GM12878 (cell line): ENCODE measurements around the gene SEBOX. TPM values are rescaled to one million over a fixed set of nuclear protein-coding genes. Genes with fewer than 3 reads are reported as not detected.

Experiments
- ASH2L ChIP-seq: fragments of 300-600, 200-600 bp; sonication (generic); IDR thresholded peaks from 2 replicates; pipeline ENCODE4 v1.6.1; 2017; ENCODE audit warnings: low read depth, mild to moderate bottlenecking, borderline replicate concordance
- BMI1 ChIP-seq: fragments of 450-650 bp; IDR thresholded peaks from 2 replicates; pipeline ENCODE4 v1.6.1; 2016; ENCODE audit warnings: mild to moderate bottlenecking, moderate library complexity, borderline replicate concordance
- CEBPZ ChIP-seq: fragments of 150-350 bp; IDR thresholded peaks from 2 replicates; pipeline ENCODE4 v1.6.1; 2016; ENCODE audit warnings: low read depth, low read length
- FOXK2 ChIP-seq: fragments of 450-650 bp; IDR thresholded peaks from 2 replicates; pipeline ENCODE4 v1.6.1; 2017; ENCODE audit warnings: mild to moderate bottlenecking, moderate library complexity
- FOXM1 ChIP-seq: IDR thresholded peaks from 2 replicates; pipeline ENCODE4 v1.6.1; 2012; ENCODE audit warnings: low read depth, mild to moderate bottlenecking, inconsistent platforms, low read length, moderate library complexity
- HDGF ChIP-seq: fragments of 450-650 bp; IDR thresholded peaks from 2 replicates; pipeline ENCODE4 v1.6.1; 2016; ENCODE audit warnings: antibody characterized with exemption
- MAX ChIP-seq: IDR thresholded peaks from 2 replicates; pipeline ENCODE4 v1.6.1; 2012; ENCODE audit warnings: low read depth, low read length, improper control_type of control experiment
- MYC ChIP-seq: IDR thresholded peaks from 2 replicates; pipeline ENCODE4 v1.6.1; 2011; ENCODE audit warnings: mild to moderate bottlenecking, low read length, moderate library complexity, inconsistent platforms; ENCODE audit not compliant: insufficient read depth, insufficient replicate concordance, insufficient read length, severe bottlenecking
- NKRF ChIP-seq: fragments of 450-650 bp; conservative IDR thresholded peaks from 2 replicates; pipeline ENCODE4 v1.6.1; 2017; ENCODE audit warnings: mild to moderate bottlenecking, moderate library complexity
- NR2F1 ChIP-seq: fragments of 450-650 bp; conservative IDR thresholded peaks from 2 replicates; pipeline ENCODE4 v1.6.1; 2017; ENCODE audit warnings: mild to moderate bottlenecking
- PML ChIP-seq: IDR thresholded peaks from 2 replicates; pipeline ENCODE4 v1.6.1; 2012; ENCODE audit warnings: low read length, inconsistent platforms
- POLR2A ChIP-seq: IDR thresholded peaks from 2 replicates; pipeline ENCODE4 v1.6.1; 2011; ENCODE audit warnings: low read depth, mild to moderate bottlenecking, low read length
- RBBP5 ChIP-seq: fragments of 200-600 bp; sonication (generic); conservative IDR thresholded peaks from 2 replicates; pipeline ENCODE4 v1.6.1; 2016
- SMAD5 ChIP-seq: IDR thresholded peaks from 2 replicates; pipeline ENCODE4 v1.6.1; 2016; ENCODE audit warnings: antibody characterized with exemption, low read depth
- SUPT20H ChIP-seq: IDR thresholded peaks from 2 replicates; pipeline ENCODE4 v1.6.1; 2011; ENCODE audit warnings: low read depth, mild to moderate bottlenecking, low read length, moderate library complexity, borderline replicate concordance; ENCODE audit not compliant: control insufficient read depth
- TCF3 ChIP-seq: IDR thresholded peaks from 2 replicates; pipeline ENCODE4 v1.6.1; 2012; ENCODE audit warnings: low read depth, mild to moderate bottlenecking, low read length, borderline replicate concordance; ENCODE audit not compliant: insufficient read depth
- ZNF207 ChIP-seq: fragments of 450-650 bp; IDR thresholded peaks from 2 replicates; pipeline ENCODE4 v1.6.1; 2014; ENCODE audit warnings: antibody characterized with exemption, mild to moderate bottlenecking, borderline replicate concordance
- ZNF24 ChIP-seq: fragments of 450-650 bp; IDR thresholded peaks from 2 replicates; pipeline ENCODE4 v1.6.1; 2017; ENCODE audit warnings: antibody characterized with exemption, mild to moderate bottlenecking
- polyA plus RNA-seq, 11 experiments: library from polyadenylated mRNA; depleted of rRNA in 4 of 11; unstranded in 6 of 11; stranded (reverse) in 5 of 11; fragments of >200 nt; fragmentation: Nextera tagmentation in 4 of 11; fragmentation: Illumina TruSeq in 1 of 11; extraction: Ambion mirVana in 4 of 11; extraction: Trizol in 1 of 11; gene quantifications; 1 replicate in 1 of 11; 2 replicates in 10 of 11; pipeline versions ENCODE4 v1.2.1 to v1.2.3, GENCODE V29; 2011 to 2016; ENCODE audit warnings: inconsistent platforms in 2 of 11, missing spikeins in 2 of 11, low read depth in 1 of 11
- total RNA-seq, 4 experiments: library from RNA; depleted of rRNA in 3 of 4; stranded (reverse); fragments of >200 nt in 3 of 4; fragmentation: Illumina TruSeq in 1 of 4; extraction: Trizol in 1 of 4; gene quantifications; 2 replicates each; pipeline versions ENCODE4 v1.2.1 to v1.2.3, GENCODE V29; 2013 to 2021
- TF ChIP-seq, protein P1 (sequence below): IDR thresholded peaks from 2 replicates; pipeline ENCODE4 v1.6.1; 2012; ENCODE audit warnings: low read depth, low read length, improper control_type of control experiment
- TF ChIP-seq, protein P2 (sequence below): fragments of 450-650 bp; IDR thresholded peaks from 2 replicates; pipeline ENCODE4 v1.6.1; 2016; ENCODE audit warnings: mild to moderate bottlenecking

The SEBOX gene
- total and polyA plus RNA-seq, 10 of the 15 experiments (the other 5 are each of a cell fraction or from before 2014, with no cell fraction given): not detected

DNA sequence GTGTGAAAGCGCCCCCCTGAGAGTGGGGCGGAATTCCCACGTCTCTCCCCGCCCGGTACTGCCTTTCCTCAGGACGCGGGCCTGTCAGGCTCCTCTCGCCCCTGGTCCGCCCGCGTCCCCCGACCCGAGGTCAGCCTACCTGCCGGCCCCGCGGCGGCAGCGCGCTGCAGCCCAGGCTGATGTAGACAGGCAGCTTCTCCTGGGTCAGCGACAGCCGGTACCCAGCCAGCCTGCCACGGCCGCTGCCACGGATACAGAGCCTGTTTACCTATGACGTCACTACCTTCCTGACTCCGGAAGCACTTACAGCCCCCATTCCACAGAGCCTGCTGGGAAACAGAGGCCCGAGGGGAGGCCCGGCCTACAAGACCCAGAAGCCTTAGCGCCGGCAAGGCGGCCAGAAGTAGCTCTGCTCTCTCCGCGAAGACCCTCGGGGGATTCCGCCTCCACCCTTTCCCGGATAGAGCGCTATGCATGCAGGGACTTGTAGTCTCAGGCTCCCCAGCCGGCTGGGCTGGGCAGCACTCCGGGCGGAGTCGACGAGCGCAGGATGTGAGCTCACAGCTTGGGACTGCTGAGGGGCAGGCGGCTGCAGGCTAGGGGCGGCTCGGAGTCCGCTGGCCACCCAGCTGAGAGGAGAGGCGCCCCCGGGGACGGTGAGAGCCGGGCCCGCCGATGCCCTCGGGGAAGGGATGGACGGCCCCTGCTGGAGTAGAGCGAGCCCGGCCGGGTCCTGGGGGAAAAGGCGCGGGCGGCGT is 29.6 kb downstream of the SEBOX start, which contains the start of the genes IFT20 and TNFAIP1 (continued):
- TF ChIP-seq, protein P1, sequence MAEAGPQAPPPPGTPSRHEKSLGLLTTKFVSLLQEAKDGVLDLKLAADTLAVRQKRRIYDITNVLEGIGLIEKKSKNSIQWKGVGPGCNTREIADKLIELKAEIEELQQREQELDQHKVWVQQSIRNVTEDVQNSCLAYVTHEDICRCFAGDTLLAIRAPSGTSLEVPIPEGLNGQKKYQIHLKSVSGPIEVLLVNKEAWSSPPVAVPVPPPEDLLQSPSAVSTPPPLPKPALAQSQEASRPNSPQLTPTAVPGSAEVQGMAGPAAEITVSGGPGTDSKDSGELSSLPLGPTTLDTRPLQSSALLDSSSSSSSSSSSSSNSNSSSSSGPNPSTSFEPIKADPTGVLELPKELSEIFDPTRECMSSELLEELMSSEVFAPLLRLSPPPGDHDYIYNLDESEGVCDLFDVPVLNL: peak; percentile 65; the same call in 1 of the 2 replicates
- no peak; the same call in 1 of the 2 replicates for TF ChIP-seq ZNF207
- no peak for TF ChIP-seq SUPT20H
- TF ChIP-seq BMI1: peak; percentile 32; the same call in 1 of the 2 replicates
- no peak for TF ChIP-seq FOXM1
- TF ChIP-seq NR2F1: no peak
- no peak for TF ChIP-seq MYC
- peak; percentile 93 for TF ChIP-seq POLR2A
- no peak for TF ChIP-seq TCF3
- TF ChIP-seq HDGF: peak; percentile 97
- no peak for TF ChIP-seq ZNF24
- peak; percentile 95 for TF ChIP-seq FOXK2
- TF ChIP-seq, protein P2, sequence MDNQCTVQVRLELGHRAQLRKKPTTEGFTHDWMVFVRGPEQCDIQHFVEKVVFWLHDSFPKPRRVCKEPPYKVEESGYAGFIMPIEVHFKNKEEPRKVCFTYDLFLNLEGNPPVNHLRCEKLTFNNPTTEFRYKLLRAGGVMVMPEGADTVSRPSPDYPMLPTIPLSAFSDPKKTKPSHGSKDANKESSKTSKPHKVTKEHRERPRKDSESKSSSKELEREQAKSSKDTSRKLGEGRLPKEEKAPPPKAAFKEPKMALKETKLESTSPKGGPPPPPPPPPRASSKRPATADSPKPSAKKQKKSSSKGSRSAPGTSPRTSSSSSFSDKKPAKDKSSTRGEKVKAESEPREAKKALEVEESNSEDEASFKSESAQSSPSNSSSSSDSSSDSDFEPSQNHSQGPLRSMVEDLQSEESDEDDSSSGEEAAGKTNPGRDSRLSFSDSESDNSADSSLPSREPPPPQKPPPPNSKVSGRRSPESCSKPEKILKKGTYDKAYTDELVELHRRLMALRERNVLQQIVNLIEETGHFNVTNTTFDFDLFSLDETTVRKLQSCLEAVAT: 0 out of 2 replicates have a peak, but pooled peaks have one; percentile 48
- peak; percentile 94 for TF ChIP-seq NKRF
- peak; percentile 44; the same call in 1 of the 2 replicates for TF ChIP-seq MAX
- TF ChIP-seq RBBP5: no peak
- TF ChIP-seq PML: 0 out of 2 replicates have a peak, but pooled peaks have one; percentile 60
- TF ChIP-seq SMAD5: peak; percentile 58; the same call in 1 of the 2 replicates
- no peak for TF ChIP-seq ASH2L
- TF ChIP-seq CEBPZ: no peak
